Keratinocyte (primary cell): ENCODE results near the gene RHCG.

ENCODE experiments used
- EZH2 ChIP-seq: IDR thresholded peaks from one replicate; pipeline ENCODE4 v1.6.1; 2012; ENCODE audit warnings: inconsistent platforms, mild to moderate bottlenecking, low read length, moderate library complexity
- TF ChIP-seq, protein P1 (sequence below), 3 experiments: IDR thresholded peaks in 1 of 3; conservative IDR thresholded peaks in 1 of 3; optimal IDR thresholded peaks in 1 of 3; 2 replicates in 2 of 3; 3 replicates in 1 of 3; pipeline versions ENCODE3 to v1.5.1; 2011; ENCODE audit warnings: low read length in 3 of 3, mild to moderate bottlenecking in 3 of 3, moderate library complexity in 2 of 3, control low read depth in 1 of 3, inconsistent platforms in 1 of 3; ENCODE audit not compliant: insufficient read depth in 2 of 3; ENCODE audit errors: extremely low read depth in 1 of 3

- TF ChIP-seq, protein P1, sequence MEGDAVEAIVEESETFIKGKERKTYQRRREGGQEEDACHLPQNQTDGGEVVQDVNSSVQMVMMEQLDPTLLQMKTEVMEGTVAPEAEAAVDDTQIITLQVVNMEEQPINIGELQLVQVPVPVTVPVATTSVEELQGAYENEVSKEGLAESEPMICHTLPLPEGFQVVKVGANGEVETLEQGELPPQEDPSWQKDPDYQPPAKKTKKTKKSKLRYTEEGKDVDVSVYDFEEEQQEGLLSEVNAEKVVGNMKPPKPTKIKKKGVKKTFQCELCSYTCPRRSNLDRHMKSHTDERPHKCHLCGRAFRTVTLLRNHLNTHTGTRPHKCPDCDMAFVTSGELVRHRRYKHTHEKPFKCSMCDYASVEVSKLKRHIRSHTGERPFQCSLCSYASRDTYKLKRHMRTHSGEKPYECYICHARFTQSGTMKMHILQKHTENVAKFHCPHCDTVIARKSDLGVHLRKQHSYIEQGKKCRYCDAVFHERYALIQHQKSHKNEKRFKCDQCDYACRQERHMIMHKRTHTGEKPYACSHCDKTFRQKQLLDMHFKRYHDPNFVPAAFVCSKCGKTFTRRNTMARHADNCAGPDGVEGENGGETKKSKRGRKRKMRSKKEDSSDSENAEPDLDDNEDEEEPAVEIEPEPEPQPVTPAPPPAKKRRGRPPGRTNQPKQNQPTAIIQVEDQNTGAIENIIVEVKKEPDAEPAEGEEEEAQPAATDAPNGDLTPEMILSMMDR (optimal IDR thresholded peaks at IDR 0.05 in 1 of 3, IDR thresholded peaks at IDR 0.05 in 1 of 3, conservative IDR thresholded peaks at IDR 0.05 in 1 of 3; ENCODE audit: extremely low read depth in 1 of 3, insufficient read depth in 2 of 3, low read length in 3 of 3), result no peak
- no peak for TF ChIP-seq EZH2
Measured at GRCh38 chr15:89452330-89452836, 44.0 kb downstream of the RHCG start.
